Small intestine (tissue), 7 donors: ENCODE results near the gene SRP9. TPM values are rescaled to one million over a fixed set of nuclear protein-coding genes. Genes with fewer than 3 reads are reported as not detected.
"Not testable (repeated sequence)": the region's sequence is repeated elsewhere in the genome, so short reads cannot be mapped to it uniquely, and the experiment has no call there.

Source experiments
- DNase-seq, 2 donors: peaks; one replicate each; pipeline versions ENCODE4 v3.0.0 to v3.0.0-alpha.2; 2013
- FAIRE-seq: peaks from 2 replicates; lab custom pipeline; 2012; peaks lifted over from hg19 to GRCh38; lab: Jason Lieb, UNC
- H3K27ac ChIP-seq, 3 donors: one replicate each; pipeline ENCODE4 v1.5.1; 2013; ENCODE audit warnings: low read length in 2 of 3, mild to moderate bottlenecking in 2 of 3, control low read depth in 1 of 3, inconsistent platforms in 1 of 3, low read depth in 1 of 3, moderate library complexity in 1 of 3
- H3K27me3 ChIP-seq, 3 donors: one replicate each; pipeline ENCODE4 v1.6.1; 2013; ENCODE audit warnings: low read length in 3 of 3, inconsistent platforms in 1 of 3; ENCODE audit not compliant: control insufficient read depth in 3 of 3, insufficient read depth in 3 of 3
- H3K36me3 ChIP-seq, 3 donors: one replicate each; pipeline ENCODE4 v1.6.1; 2013; ENCODE audit warnings: low read length in 3 of 3, inconsistent platforms in 1 of 3, low read depth in 1 of 3, mild to moderate bottlenecking in 1 of 3, moderate library complexity in 1 of 3; ENCODE audit not compliant: control insufficient read depth in 3 of 3, insufficient read depth in 2 of 3
- H3K4me1 ChIP-seq, 3 donors: one replicate each; pipeline ENCODE4 v1.6.1; 2013; ENCODE audit warnings: low read length in 2 of 3, inconsistent platforms in 1 of 3, low read depth in 1 of 3, mild to moderate bottlenecking in 1 of 3, moderate library complexity in 1 of 3; ENCODE audit not compliant: control insufficient read depth in 3 of 3, insufficient read depth in 2 of 3
- H3K4me3 ChIP-seq, 3 donors: one replicate each; pipeline ENCODE4 v1.5.1; 2013; ENCODE audit warnings: low read length in 3 of 3, control low read depth in 1 of 3, inconsistent platforms in 1 of 3, low read depth in 1 of 3, mild to moderate bottlenecking in 1 of 3, moderate library complexity in 1 of 3
- H3K9me3 ChIP-seq, 2 donors: one replicate each; pipeline ENCODE4 v1.6.1; 2013; ENCODE audit warnings: low read depth in 1 of 2, low read length in 1 of 2; ENCODE audit not compliant: control insufficient read depth in 2 of 2, insufficient read depth in 1 of 2
- WGBS, 3 donors: extraction: QIAGEN DNeasy Blood & Tissue Kit; methylation state at CpG; one replicate each; pipeline ENCODE4 v1.1.7; 2013; 5-methylcytosine and 5-hydroxymethylcytosine counted together
- polyA plus RNA-seq, 4 donors: library from polyadenylated mRNA; stranded (reverse) in 3 of 4; unstranded in 1 of 4; fragments of 200-250 nt in 3 of 4; fragments of 120-200 nt in 1 of 4; gene quantifications; one replicate each; pipeline versions ENCODE4 v1.2.1 to v1.2.3, GENCODE V29; 2013
- donor health status: healthy with polysubstance abuse.
- donor health status: control.
- donor health status: control.
- donor health status: Bipolar disorder and iron deficiency.
- donor health status: healthy.

SRP9 gene
- polyA plus RNA-seq, 4 donors: 219 to 331 (median 289) TPM

DNA sequence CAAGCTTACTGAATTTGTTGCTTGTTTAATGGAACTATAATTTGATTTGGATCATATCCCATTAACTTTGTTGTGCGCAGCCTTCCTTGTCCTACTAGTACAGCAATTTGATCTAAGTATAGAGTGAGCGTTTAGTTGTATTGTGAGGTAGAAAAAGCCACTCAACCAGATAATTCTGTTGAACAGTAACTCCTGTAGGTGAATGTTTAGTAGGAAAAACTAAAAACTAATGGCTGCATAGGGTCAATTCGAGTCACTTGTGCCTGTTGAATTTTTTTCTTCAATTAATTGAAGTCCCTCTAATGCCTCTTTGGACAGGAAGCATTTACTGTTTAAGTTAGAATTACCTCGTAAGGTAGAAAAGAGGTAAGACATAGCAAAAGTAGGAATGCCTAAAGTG lies 17.3 kb downstream of the SRP9 start:
- WGBS, 3 donors: 97 to 100% (median 97%) methylated on average over 4 of the region's 4 CpGs
- Histone ChIP-seq H3K4me3 (no peak overlapping the region), H3K27ac (no peak overlapping the region), H3K27me3 (no peaks in the 10 kb centered on the region), H3K36me3 (peaks cover 0 to 18% (median 10%) of the 10 kb centered on the region in 3 donors), H3K9me3 (peaks cover 0 to 21% of the 10 kb centered on the region in 2 donors), H3K4me1 (no peaks in the 10 kb centered on the region)
- no peak for FAIRE-seq
- DNase-seq: no peak

DNA sequence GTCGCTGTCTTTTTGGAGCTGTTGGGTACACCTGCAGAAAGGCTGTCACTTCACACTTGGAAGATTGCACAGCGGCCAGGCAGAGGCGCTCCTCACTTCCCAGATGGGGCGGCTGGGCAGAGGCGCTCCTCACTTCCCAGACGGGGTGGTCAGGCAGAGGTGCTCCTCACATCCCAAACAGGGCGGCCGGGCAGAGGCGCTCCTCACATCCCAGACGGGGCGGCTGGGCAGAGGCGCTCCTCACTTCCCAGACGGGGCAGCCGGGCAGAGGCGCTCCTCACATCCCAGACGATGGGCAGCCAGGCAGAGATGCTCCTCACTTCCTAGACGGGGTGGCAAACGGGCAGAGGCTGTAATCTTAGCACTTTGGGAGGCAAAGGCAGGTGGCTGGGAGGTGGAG lies 18.5 kb downstream of the SRP9 start:
- H3K4me1 ChIP-seq, FAIRE-seq, H3K4me3 ChIP-seq, H3K27ac ChIP-seq, DNase-seq, H3K27me3 ChIP-seq: not testable (repeated sequence)
- H3K36me3 ChIP-seq: peaks cover 0 to 16% (median 5%) of the 10 kb centered on the region in 3 donors
- H3K9me3 ChIP-seq: peaks cover 0 to 15% of the 10 kb centered on the region in 2 donors
- 97 to 98% (median 97%) methylated on average over 17 to 18 of the region's 18 CpGs for WGBS, 3 donors

DNA sequence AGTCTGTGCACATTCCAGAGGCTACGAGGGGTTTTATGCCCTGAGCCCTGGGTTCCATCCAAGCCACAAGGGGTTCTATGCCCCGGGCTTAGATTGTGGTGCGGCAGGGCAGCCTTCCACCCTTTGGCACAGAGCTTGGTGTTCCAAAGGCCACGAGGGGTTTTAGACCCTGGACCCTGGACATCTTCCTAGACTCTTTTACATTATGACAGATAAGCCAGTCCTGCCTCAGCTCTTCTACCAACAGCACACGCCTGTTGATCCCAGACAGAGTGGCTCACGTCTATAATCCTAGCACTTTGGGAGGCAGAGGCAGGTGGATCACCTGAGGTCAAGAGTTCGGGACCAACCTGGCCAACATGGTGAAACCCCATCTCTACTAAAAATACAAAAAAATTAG lies 23.5 kb downstream of the SRP9 start:
- H3K36me3 ChIP-seq: not testable (repeated sequence)
- 61 to 93% (median 73%) methylated on average over 7 of the region's 7 CpGs for WGBS, 3 donors

DNA sequence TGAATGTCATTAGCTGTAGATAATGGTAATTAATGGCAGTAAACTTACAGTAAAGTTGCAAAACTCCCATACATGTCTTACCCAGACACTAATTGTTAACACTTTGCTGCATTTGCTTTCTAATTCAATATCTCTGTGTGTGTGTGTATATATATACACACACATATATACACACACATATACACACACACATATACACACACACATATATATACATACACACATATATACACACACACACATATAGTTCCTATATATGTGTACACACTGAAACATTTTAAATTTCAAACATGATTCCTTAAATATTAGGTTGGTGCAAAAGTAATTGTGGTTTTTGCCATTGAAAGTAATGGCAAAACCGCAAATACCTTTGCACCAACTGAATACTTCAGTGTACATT lies 28.6 kb downstream of the SRP9 start:
- Histone ChIP-seq H3K4me3 (no peak overlapping the region), H3K27ac (no peak overlapping the region), H3K27me3 (peaks cover 0 to under 1% (median 0%) of the 10 kb centered on the region in 3 donors), H3K4me1 (peaks cover 0 to 5% (median 2%) of the 10 kb centered on the region in 3 donors), H3K9me3 (no peaks in the 10 kb centered on the region), H3K36me3 (no peaks in the 10 kb centered on the region)
- DNase-seq (no peak), FAIRE-seq (no peak)
- 82 to 100% (median 98%) methylated on average over 1 of the region's 1 CpG for WGBS, 3 donors

More for the DNA sequence above, 23.5 kb downstream of the SRP9 start:
- not testable (repeated sequence) for H3K27ac ChIP-seq, H3K9me3 ChIP-seq, H3K27me3 ChIP-seq, H3K4me1 ChIP-seq, DNase-seq, FAIRE-seq, H3K4me3 ChIP-seq

DNA sequence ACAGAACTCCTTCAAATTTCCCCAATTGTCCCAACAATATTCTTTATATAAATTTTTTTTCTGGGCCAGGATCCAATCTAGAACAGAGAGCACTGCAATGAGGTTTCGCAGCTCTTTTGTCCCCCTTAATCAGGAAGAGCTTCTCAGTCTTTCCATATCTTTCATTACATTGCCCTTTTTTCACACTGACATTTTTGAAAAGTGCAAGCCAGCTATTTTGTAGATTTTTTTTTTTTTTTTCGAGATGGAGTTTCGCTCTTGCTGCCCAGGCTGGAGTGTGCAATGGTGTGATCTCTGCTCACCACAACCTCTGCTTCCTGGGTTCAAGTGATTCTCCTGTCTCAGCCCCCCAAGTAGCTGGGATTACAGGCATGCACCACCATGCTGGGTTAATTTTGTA lies 29.1 kb downstream of the SRP9 start:
- not testable (repeated sequence) for H3K27ac ChIP-seq, H3K4me1 ChIP-seq, H3K4me3 ChIP-seq, FAIRE-seq, H3K27me3 ChIP-seq, H3K36me3 ChIP-seq, DNase-seq, H3K9me3 ChIP-seq
- WGBS, 3 donors: 95 to 99% (median 96%) methylated on average over 3 of the region's 3 CpGs

DNA sequence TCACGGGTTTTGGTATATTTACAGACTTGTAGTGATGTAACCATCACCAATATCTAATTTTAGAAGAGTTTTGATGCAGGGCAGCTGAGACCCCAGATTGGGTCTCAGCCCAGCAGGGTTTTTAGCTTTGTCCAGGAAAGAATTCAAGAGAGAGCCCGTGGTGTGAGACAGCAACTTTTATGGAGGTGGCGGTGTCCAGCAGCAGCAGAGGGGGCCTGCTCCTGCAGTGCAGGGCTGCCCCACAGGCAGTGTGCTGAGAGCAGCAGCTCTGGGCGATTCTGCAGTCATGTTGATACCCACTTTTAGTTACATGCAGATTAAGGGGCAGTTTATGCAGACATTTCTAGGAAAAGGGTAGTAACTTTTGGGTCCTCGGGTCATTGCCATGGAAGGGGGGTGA lies 30.5 kb downstream of the SRP9 start:
- no peak for FAIRE-seq
- Histone ChIP-seq H3K4me3 (no peak overlapping the region), H3K36me3 (peaks cover 0 to 5% (median 0%) of the 10 kb centered on the region in 3 donors), H3K27me3 (peaks cover 0 to 4% (median 0%) of the 10 kb centered on the region in 3 donors), H3K9me3 (no peaks in the 10 kb centered on the region), H3K4me1 (peaks cover 0 to 15% (median 2%) of the 10 kb centered on the region in 3 donors), H3K27ac (no peak overlapping the region)
- DNase-seq: no peak
- WGBS, 3 donors: 81 to 92% (median 86%) methylated on average over 5 of the region's 5 CpGs

DNA sequence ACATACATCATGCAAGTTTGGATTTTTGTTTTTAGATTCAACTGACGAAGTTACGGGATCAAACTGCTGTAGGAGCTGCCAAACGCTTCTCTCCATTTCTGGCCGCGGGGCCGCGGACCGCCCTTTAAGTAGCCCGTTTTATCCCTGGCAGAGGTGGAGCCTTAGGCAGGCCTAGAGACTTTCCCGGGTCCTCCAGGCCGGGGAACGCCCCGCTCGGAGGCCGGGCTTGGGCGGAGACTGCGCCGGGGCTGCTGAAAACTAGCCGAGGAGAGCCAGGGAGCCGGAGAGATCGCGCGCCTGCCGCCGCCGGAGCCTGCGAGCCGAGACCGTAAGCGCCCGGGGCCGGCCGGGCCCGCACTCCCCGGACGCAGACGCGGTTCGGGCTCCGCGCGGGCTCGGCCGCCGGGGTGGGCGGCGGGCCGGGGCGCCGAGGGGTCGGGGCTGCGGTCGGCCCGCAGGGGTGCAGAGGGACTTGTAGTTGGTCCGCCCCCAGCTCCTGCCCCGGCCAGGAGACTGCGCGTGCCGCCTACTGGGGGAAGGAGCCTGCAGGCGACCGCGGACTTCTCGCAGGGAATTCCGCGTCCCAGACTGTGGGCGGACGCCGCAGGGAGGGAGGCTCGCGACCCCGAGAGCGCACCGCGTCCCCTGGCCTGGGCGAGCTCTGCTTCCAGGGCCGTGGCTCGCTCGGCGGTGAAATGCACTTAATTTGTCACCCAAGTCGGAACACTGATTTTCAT lies 32.4 kb downstream of the SRP9 start, which contains the start of gene EPHX1:
Gene EPHX1, plus strand, starts transcription at position 283 of the 737 bp plus-strand sequence. CDS start 18,606 bp downstream, outside the sequence.
- FAIRE-seq: no peak
- peak within 1 kb of the TSS; percentile 37 to 77 (median 65) for H3K4me3 ChIP-seq

DNA sequence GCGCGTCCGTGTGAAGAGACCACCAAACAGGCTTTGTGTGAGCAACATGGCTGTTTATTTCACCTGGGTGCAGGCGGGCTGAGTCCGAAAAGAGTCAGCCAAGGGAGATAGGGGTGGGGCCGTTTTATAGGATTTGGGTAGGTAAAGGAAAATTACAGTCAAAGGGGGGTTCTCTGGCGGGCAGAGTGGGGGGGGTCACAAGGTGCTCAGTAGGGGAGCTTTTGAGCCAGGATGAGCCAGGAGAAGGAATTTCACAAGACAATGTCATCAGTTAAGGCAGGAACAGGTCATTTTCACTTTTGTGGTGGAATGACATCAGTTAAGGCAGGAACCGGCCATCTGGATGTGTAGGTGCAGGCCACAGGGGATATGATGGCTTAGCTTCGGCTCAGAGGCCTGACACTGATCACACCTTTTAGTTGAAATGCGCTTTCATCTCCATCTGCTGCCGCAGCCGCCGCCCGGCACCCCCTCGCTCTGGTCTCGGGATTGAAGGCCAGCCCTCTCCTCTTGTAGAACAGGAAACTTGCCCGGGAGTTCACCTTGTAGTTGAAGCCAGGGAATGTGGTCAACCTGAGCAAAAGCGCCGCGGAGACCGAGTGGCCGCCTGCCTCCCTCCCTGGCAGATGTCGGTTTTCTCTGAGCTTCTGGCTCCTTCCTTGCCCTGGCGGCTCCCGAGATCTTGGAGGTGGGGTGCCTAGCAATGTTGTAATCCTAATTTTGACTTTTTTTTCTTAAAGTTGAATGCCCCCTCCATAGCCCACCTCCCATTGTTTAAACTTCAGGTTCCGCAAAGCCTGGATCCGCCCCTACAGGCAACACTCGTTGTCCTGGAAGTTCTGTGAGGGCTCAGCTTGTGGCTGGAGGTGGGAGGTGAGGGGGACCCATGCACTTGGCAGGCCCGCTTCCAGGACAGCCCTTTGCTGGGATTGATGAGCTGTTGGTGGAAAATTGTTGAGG lies 33.2 kb downstream of the SRP9 start:
- H3K36me3 ChIP-seq, H3K27me3 ChIP-seq, H3K9me3 ChIP-seq, FAIRE-seq: not testable (repeated sequence)
- peak overlapping the region in 2 of 3 donors; percentile 41 to 56 for H3K27ac ChIP-seq
- peak overlapping the region; percentile 37 to 77 (median 65) for H3K4me3 ChIP-seq
- WGBS, 3 donors: 20 to 24% (median 24%) methylated on average over 29 of the region's 29 CpGs
- DNase-seq: peak; percentile 27 to 48
- H3K4me1 ChIP-seq: peaks cover 5 to 29% (median 8%) of the 10 kb centered on the region in 3 donors

More for the DNA sequence above, 32.4 kb downstream of the SRP9 start, which contains the start of gene EPHX1:
- 1% methylated on average over 65 to 80 of the region's 80 CpGs for WGBS, 3 donors
- Histone ChIP-seq H3K4me1 (peaks cover 5 to 29% (median 8%) of the 10 kb centered on the region in 3 donors), H3K9me3 (no peaks in the 10 kb centered on the region), H3K27me3 (peaks cover 0 to 4% (median 0%) of the 10 kb centered on the region in 3 donors), H3K36me3 (peaks cover 0 to 5% (median 0%) of the 10 kb centered on the region in 3 donors), H3K27ac (peak within 1 kb of the TSS; percentile 0 to 56 (median 41))
- DNase-seq: peak; percentile 84 to 92
